ENCODE measurements around the gene SENP7. TPM values are rescaled to one million over a fixed set of nuclear protein-coding genes. Genes with fewer than 3 reads are reported as not detected.

The SENP7 gene
- total and polyA plus RNA-seq, 2 experiments from 2014 or later, result 5.0 to 9.0 TPM

DNA sequence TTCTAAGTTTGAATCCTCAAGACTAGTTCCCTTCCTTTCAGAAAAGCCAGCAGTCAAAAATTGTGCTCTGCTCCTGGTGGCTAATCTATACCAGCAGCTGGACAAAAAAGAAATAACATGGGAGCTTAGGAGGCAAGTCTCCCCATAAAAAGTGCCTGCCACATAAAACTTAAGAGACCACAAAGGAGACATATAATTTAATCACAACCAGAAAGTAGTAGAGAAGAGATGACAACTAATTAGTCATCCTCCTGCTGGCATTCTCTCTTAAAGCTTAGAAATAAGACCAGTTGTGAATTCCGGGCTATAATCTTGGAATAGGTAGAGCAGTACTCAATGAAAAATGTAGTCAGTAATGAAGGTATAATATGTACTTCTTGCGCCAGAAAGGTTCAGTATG is 172.4 kb downstream of the SENP7 start:
- no peak overlapping the region for H3K27ac Mint-ChIP-seq
- H3F3A ChIP-seq (replicated peaks; ENCODE audit: low read depth), result no peaks in the 10 kb centered on the region
- no peaks in the 10 kb centered on the region for H3K36me3 Mint-ChIP-seq (ENCODE audit: low read depth)
- H3K9me2 ChIP-seq (ENCODE audit: insufficient read depth), result no peaks in the 10 kb centered on the region
- H3K36me3 ChIP-seq (ENCODE audit: insufficient read depth), result no peaks in the 10 kb centered on the region
- H3K4me2 ChIP-seq, result no peak overlapping the region
- ATAC-seq (no peak), DNase-seq (ENCODE audit: low spot score) (no peak)
- H2AFZ ChIP-seq, result no peak overlapping the region
- no peak overlapping the region for H3K4me3 Mint-ChIP-seq
- no peak overlapping the region for H3K4me3 ChIP-seq
- no peaks in the 10 kb centered on the region for H4K20me1 ChIP-seq (replicated peaks; ENCODE audit: insufficient read depth)
- no peaks in the 10 kb centered on the region for H3K4me1 Mint-ChIP-seq
- H3K9me3 Mint-ChIP-seq, result no peaks in the 10 kb centered on the region
- H3K27me3 ChIP-seq (ENCODE audit: insufficient read depth), result no peaks in the 10 kb centered on the region
- H3K27me3 Mint-ChIP-seq (ENCODE audit: insufficient read depth, low read depth, poor library complexity), result no peaks in the 10 kb centered on the region
- no peaks in the 10 kb centered on the region for H3K4me1 ChIP-seq (ENCODE audit: insufficient read depth)
- no peak overlapping the region for H3K27ac ChIP-seq (ENCODE audit: low read depth)
- no peaks in the 10 kb centered on the region for H3K79me2 ChIP-seq (replicated peaks; ENCODE audit: insufficient read depth)
- TF ChIP-seq STAT1 (IDR thresholded peaks at IDR 0.05; ENCODE audit: unreplicated experiment) (no peak), CREB1 (CRISPR knock-in tag; IDR thresholded peaks at IDR 0.05; ENCODE audit: low read depth) (no peak), CTCF (conservative IDR thresholded peaks at IDR 0.05; ENCODE audit: low read depth in 2 of 2) (no peak), EZH2 (IDR thresholded peaks at IDR 0.05; ENCODE audit: low read depth, unreplicated experiment) (no peak), POLR2AphosphoS5 (IDR thresholded peaks at IDR 0.05; ENCODE audit: low read depth) (no peak), ZNF462 (CRISPR knock-in tag; IDR thresholded peaks at IDR 0.05) (no peak), ZNF114 (CRISPR knock-in tag; IDR thresholded peaks at IDR 0.05) (no peak), JUNB (IDR thresholded peaks at IDR 0.05; ENCODE audit: unreplicated experiment) (no peak), ZNF331 (CRISPR knock-in tag; IDR thresholded peaks at IDR 0.05; ENCODE audit: low read depth) (no peak), NANOG (IDR thresholded peaks at IDR 0.05; ENCODE audit: borderline replicate concordance) (no peak)
- TF ChIP-seq, protein P1, sequence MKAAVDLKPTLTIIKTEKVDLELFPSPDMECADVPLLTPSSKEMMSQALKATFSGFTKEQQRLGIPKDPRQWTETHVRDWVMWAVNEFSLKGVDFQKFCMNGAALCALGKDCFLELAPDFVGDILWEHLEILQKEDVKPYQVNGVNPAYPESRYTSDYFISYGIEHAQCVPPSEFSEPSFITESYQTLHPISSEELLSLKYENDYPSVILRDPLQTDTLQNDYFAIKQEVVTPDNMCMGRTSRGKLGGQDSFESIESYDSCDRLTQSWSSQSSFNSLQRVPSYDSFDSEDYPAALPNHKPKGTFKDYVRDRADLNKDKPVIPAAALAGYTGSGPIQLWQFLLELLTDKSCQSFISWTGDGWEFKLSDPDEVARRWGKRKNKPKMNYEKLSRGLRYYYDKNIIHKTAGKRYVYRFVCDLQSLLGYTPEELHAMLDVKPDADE (IDR thresholded peaks at IDR 0.05), result no peak
- TF ChIP-seq, protein P2, sequence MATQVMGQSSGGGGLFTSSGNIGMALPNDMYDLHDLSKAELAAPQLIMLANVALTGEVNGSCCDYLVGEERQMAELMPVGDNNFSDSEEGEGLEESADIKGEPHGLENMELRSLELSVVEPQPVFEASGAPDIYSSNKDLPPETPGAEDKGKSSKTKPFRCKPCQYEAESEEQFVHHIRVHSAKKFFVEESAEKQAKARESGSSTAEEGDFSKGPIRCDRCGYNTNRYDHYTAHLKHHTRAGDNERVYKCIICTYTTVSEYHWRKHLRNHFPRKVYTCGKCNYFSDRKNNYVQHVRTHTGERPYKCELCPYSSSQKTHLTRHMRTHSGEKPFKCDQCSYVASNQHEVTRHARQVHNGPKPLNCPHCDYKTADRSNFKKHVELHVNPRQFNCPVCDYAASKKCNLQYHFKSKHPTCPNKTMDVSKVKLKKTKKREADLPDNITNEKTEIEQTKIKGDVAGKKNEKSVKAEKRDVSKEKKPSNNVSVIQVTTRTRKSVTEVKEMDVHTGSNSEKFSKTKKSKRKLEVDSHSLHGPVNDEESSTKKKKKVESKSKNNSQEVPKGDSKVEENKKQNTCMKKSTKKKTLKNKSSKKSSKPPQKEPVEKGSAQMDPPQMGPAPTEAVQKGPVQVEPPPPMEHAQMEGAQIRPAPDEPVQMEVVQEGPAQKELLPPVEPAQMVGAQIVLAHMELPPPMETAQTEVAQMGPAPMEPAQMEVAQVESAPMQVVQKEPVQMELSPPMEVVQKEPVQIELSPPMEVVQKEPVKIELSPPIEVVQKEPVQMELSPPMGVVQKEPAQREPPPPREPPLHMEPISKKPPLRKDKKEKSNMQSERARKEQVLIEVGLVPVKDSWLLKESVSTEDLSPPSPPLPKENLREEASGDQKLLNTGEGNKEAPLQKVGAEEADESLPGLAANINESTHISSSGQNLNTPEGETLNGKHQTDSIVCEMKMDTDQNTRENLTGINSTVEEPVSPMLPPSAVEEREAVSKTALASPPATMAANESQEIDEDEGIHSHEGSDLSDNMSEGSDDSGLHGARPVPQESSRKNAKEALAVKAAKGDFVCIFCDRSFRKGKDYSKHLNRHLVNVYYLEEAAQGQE (IDR thresholded peaks at IDR 0.05; ENCODE audit: unreplicated experiment), result no peak
